Measurements from ENCODE around the gene RNF43. TPM values are rescaled to one million over a fixed set of nuclear protein-coding genes. Genes with fewer than 3 reads are reported as not detected.

RNF43 gene
- polyA plus RNA-seq, 1 donor (not counting 4 experiments of a cell fraction or from before 2014, with no cell fraction given), result 15.0 TPM

GRCh38 chr17:58381124-58382035 lies 36.0 kb downstream of the RNF43 start:
- Histone ChIP-seq H3K9me1 (ENCODE audit: control insufficient read depth, extremely low read depth, insufficient read depth, low read length) (no peaks in the 10 kb centered on the region), H3K27ac (ENCODE audit: control insufficient read depth, insufficient read depth, low read length) (no peak overlapping the region), H2AFZ (ENCODE audit: control insufficient read depth, low read length) (no peak overlapping the region), H3K27me3 (ENCODE audit: control insufficient read depth, extremely low read depth, insufficient read depth, low read length) (no peaks in the 10 kb centered on the region), H3K9me3 (ENCODE audit: control insufficient read depth, low read depth, low read length) (no peaks in the 10 kb centered on the region), H3K9ac (ENCODE audit: control insufficient read depth, extremely low read depth, insufficient read depth, low read length) (no peak overlapping the region), H3K79me2 (ENCODE audit: control insufficient read depth, insufficient read depth, low read length) (peaks cover 48% of the 10 kb centered on the region), H4K20me1 (ENCODE audit: control insufficient read depth, extremely low read depth, insufficient read depth, low read length) (peaks cover 5% of the 10 kb centered on the region), H3K4me2 (ENCODE audit: control insufficient read depth, extremely low read depth, insufficient read depth, low read depth, low read length) (no peak overlapping the region), H3K4me1 (ENCODE audit: control insufficient read depth, extremely low read depth, insufficient read depth, low read length) (peaks cover 34% of the 10 kb centered on the region), H3K36me3 (ENCODE audit: control insufficient read depth in 2 of 2, extremely low read depth in 1 of 2, insufficient read depth in 2 of 2, low read length in 2 of 2) (peaks cover 0 to 1% of the 10 kb centered on the region in 2 experiments), H3K4me3 (ENCODE audit: control insufficient read depth in 2 of 3, extremely low read depth in 1 of 3, insufficient read depth in 2 of 3, low read depth in 1 of 3, low read length in 3 of 3) (no peak overlapping the region)
- dilution Hi-C loops (cut with MboI; ENCODE audit: extremely low pct_ligation_motif_present, low sequenced_read_pairs), result no loop called here
- TF ChIP-seq CTCF (optimal IDR thresholded peaks at IDR 0.05 in 1 of 3, IDR thresholded peaks at IDR 0.05 in 1 of 3, conservative IDR thresholded peaks at IDR 0.05 in 1 of 3; ENCODE audit: extremely low read depth in 1 of 3, insufficient read depth in 2 of 3, low read length in 3 of 3) (no peak), EZH2 (IDR thresholded peaks at IDR 0.05; ENCODE audit: low read length) (no peak)
- no peak for FAIRE-seq
- DNase-seq (ENCODE audit: low read depth, low spot score), result no peak

GRCh38 chr17:58380207-58381123 lies 36.9 kb downstream of the RNF43 start:
- H3K9me3 ChIP-seq (ENCODE audit: control insufficient read depth, low read depth, low read length), result no peaks in the 10 kb centered on the region
- no peak overlapping the region for H3K4me2 ChIP-seq (ENCODE audit: control insufficient read depth, extremely low read depth, insufficient read depth, low read depth, low read length)
- H2AFZ ChIP-seq (ENCODE audit: control insufficient read depth, low read length), result no peak overlapping the region
- no peak overlapping the region for H3K27ac ChIP-seq (ENCODE audit: control insufficient read depth, insufficient read depth, low read length)
- H4K20me1 ChIP-seq (ENCODE audit: control insufficient read depth, extremely low read depth, insufficient read depth, low read length), result peaks cover 5% of the 10 kb centered on the region
- TF ChIP-seq EZH2 (IDR thresholded peaks at IDR 0.05; ENCODE audit: low read length), result no peak
- no peak for TF ChIP-seq CTCF (optimal IDR thresholded peaks at IDR 0.05 in 1 of 3, IDR thresholded peaks at IDR 0.05 in 1 of 3, conservative IDR thresholded peaks at IDR 0.05 in 1 of 3; ENCODE audit: extremely low read depth in 1 of 3, insufficient read depth in 2 of 3, low read length in 3 of 3)
- no peaks in the 10 kb centered on the region for H3K27me3 ChIP-seq (ENCODE audit: control insufficient read depth, extremely low read depth, insufficient read depth, low read length)
- H3K9me1 ChIP-seq (ENCODE audit: control insufficient read depth, extremely low read depth, insufficient read depth, low read length), result peaks cover 2% of the 10 kb centered on the region
- no peak overlapping the region for H3K9ac ChIP-seq (ENCODE audit: control insufficient read depth, extremely low read depth, insufficient read depth, low read length)
- DNase-seq (ENCODE audit: low read depth, low spot score), result no peak
- H3K36me3 ChIP-seq (ENCODE audit: control insufficient read depth in 2 of 2, extremely low read depth in 1 of 2, insufficient read depth in 2 of 2, low read length in 2 of 2), result peaks cover 0 to 1% of the 10 kb centered on the region in 2 experiments
- H3K4me3 ChIP-seq (ENCODE audit: control insufficient read depth in 2 of 3, extremely low read depth in 1 of 3, insufficient read depth in 2 of 3, low read depth in 1 of 3, low read length in 3 of 3), result no peak overlapping the region
- FAIRE-seq, result no peak
- H3K79me2 ChIP-seq (ENCODE audit: control insufficient read depth, insufficient read depth, low read length), result peaks cover 48% of the 10 kb centered on the region
- H3K4me1 ChIP-seq (ENCODE audit: control insufficient read depth, extremely low read depth, insufficient read depth, low read length), result peaks cover 34% of the 10 kb centered on the region
- dilution Hi-C loops (cut with MboI; ENCODE audit: extremely low pct_ligation_motif_present, low sequenced_read_pairs), result no loop called here
